Measurements from ENCODE around the gene DPP6.

DPP6 gene

GRCh38 chr7:154873500-154874121, 821.4 kb downstream of the DPP6 start:
- no peak for DNase-seq
- no peak for TF ChIP-seq GATA1 (IDR thresholded peaks at IDR 0.05; ENCODE audit: low read depth, low read length)
- no peak for TF ChIP-seq POLR2A (IDR thresholded peaks at IDR 0.05; ENCODE audit: low read length)

DNA sequence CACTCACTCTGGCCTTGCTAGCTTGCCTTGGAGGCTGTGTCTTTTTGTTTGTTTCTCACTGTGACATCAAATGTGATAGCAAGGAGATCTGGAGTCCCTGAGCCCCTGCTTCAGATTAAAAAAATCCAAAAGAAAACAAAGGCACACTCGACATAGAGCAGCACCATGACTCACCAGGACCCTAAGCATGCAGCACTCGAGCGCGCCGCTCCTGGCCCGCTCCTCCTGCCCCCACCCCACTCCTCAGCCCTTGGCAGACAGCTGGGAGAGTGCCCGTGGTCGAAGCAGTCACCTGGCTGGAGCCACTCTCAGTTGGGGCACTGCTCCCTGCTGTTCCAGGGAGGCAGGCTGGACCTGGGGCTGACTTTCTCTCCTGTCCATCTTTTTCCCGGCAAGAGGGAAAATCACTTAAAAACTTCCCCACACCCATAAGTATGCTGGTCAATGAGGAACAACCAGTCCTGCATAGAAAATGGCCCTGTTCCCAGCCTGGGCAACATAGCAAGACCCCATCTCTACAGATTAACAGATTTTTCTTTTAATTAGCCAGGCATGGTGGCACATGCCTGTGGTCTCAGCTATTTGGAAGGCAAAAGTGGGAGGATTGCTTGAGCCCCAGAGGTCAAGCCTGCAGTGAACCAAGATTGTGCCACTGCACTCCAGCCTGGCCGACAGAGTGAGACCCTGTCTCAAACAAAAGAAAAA, 822.4 kb downstream of the DPP6 start:
- no peak for TF ChIP-seq POLR2A (IDR thresholded peaks at IDR 0.05; ENCODE audit: low read length)
- no peak for TF ChIP-seq GATA1 (IDR thresholded peaks at IDR 0.05; ENCODE audit: low read depth, low read length)
- no peak for DNase-seq

DNA sequence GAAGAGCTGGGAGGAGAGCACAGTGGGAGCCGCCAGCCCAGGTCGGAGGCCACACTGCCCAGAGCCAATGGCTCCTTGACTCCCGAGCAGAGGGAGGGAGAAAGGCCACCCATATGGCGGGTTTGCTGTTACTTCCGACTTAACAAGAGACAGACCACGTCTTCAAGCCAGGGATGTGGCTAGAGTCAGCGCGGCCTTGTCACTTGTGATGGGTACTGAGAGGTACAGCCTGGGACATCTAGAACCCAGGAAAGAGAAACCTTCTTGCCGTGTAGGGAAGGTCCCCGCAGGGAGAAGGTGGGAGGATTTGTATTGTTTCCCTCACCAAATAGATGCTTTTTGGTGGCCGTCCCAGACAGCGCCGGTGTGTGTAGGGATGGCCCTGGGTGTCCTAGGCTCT, 823.1 kb downstream of the DPP6 start:
- no peak for TF ChIP-seq POLR2A (IDR thresholded peaks at IDR 0.05; ENCODE audit: low read length)
- TF ChIP-seq GATA1 (IDR thresholded peaks at IDR 0.05; ENCODE audit: low read depth, low read length): no peak
- no peak for DNase-seq

DNA sequence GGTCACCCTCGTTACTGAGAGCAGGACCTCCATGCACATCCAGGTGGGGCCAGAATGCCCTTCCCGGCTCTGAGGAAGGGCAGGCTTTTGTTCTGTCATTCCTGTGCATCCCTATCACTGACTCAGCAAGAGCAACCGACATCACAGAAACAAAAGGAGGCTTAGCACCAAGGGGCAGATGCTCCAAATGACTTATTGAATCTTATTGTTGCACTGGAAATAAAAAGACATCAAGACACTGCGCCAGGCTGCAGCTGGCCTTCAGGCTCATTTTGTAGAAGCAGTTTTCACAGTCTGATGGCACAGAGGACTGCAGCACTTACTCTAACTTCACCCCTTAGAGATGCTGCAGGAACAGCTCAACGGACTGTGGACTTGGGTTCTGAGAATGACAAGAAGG, 824.3 kb downstream of the DPP6 start:
- DNase-seq: no peak
- no peak for TF ChIP-seq GATA1 (IDR thresholded peaks at IDR 0.05; ENCODE audit: low read depth, low read length)
- TF ChIP-seq POLR2A (IDR thresholded peaks at IDR 0.05; ENCODE audit: low read length): no peak

DNA sequence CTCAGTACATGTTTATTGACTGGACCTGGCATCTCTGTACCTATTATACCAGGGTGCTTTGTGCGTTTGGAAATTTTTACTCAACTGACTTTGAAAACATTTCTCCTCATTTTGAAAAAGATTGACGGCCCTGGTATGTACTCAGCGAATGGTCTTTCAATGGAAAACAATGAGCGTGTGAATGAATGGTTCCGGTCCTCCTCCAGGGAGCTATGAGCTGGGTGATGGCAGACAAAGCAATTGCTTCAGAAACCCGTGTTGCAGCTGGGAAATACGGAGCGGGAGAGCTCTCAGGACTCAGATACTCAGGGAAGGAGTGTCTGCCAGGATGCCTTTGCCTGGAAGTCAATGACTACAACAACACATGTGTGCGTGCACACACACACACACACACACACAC, 824.8 kb downstream of the DPP6 start:
- TF ChIP-seq POLR2A (IDR thresholded peaks at IDR 0.05; ENCODE audit: low read length): no peak
- no peak for TF ChIP-seq GATA1 (IDR thresholded peaks at IDR 0.05; ENCODE audit: low read depth, low read length)
- no peak for DNase-seq

GRCh38 chr7:154879629-154880028, 827.4 kb downstream of the DPP6 start:
- no peak for DNase-seq
- TF ChIP-seq POLR2A (IDR thresholded peaks at IDR 0.05; ENCODE audit: low read length): no peak
- no peak for TF ChIP-seq GATA1 (IDR thresholded peaks at IDR 0.05; ENCODE audit: low read depth, low read length)

DNA sequence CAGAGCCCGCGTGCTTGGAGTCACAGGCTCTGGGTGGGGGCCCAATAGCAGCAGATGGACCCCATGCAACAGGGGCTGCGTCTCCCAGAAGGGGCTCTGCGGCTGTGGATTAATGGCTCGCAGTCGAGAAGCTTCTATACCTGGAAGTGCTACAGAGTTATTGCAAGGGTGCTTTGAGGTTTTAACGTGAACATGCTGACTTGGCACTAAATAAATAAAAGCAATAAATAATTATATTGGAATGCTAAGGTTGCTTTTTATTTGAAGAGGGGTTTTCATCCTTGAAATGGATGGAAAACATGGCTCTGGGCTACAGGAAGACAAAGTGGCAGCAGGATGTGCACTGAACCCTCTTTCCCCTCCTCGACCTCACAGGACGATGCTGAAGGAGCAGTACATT, 828.3 kb downstream of the DPP6 start:
- TF ChIP-seq POLR2A (IDR thresholded peaks at IDR 0.05; ENCODE audit: low read length) (no peak), GATA1 (IDR thresholded peaks at IDR 0.05; ENCODE audit: low read depth, low read length) (no peak)
- no peak for DNase-seq

DNA sequence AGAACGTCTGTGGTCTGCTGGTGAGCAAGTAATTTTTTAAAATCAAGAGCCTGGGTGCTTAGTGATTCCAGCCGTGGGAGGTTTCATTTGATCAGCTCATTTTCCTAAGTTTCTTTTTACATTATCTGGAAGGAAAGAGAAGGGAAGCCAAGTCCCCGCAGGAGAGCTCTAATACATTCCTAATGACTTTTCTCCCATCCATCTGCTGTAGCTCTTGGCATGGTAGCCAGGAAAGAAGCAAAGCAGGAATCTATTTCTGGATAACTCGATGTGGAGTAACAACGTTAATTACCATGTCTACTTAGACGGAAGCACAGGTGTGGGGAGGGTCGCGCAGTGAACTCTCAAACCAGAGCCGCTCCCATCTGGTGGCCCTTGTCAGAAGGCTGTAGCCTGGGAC, 828.8 kb downstream of the DPP6 start:
- no peak for DNase-seq
- TF ChIP-seq GATA1 (IDR thresholded peaks at IDR 0.05; ENCODE audit: low read depth, low read length) (no peak), POLR2A (IDR thresholded peaks at IDR 0.05; ENCODE audit: low read length) (no peak)

DNA sequence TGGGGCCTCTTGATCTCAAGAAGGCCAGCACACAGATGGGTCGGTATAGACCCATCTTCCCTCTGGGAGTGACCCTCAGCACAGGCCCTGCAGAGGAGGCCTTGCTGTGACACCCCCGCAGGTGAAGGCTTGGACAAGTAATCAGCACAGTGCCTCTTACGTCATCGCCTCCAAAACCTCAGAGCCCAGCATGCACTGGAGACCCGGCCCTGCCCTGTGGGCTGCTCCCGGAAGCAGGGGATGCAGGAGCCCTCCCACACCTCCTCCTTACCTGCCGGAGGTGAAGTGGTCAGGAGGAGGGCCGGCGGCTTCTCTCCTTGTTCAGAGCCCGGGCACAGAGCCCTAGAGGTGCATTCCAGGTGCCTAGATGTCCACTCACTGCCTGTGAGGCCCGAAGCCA, 829.3 kb downstream of the DPP6 start:
- no peak for DNase-seq

DNA sequence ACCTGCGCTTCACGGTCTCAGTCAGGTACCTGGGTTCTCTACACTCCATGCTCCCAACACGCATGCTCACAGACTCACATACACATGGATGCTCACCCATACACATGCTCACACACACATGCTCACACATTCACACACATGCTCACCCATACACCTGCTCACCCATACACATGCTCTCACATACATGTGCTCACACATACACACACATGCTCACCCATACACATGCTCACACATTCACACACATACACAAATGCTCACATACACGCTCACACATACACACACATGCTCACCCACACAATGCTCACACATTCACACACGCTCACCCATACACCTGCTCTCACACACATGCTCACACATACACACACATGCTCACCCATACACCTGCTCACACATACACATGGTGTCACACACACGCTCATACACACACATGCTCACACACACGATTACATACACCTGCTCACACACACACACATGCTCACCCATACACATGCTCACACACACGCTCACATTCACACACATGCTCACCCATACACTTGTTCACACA, 830.8 kb downstream of the DPP6 start:
- DNase-seq: no peak
- TF ChIP-seq POLR2A (IDR thresholded peaks at IDR 0.05; ENCODE audit: low read length) (no peak), GATA1 (IDR thresholded peaks at IDR 0.05; ENCODE audit: low read depth, low read length) (no peak)

More for the DNA sequence above, 829.3 kb downstream of the DPP6 start:
- TF ChIP-seq GATA1 (IDR thresholded peaks at IDR 0.05; ENCODE audit: low read depth, low read length) (no peak), POLR2A (IDR thresholded peaks at IDR 0.05; ENCODE audit: low read length) (no peak)

DNA sequence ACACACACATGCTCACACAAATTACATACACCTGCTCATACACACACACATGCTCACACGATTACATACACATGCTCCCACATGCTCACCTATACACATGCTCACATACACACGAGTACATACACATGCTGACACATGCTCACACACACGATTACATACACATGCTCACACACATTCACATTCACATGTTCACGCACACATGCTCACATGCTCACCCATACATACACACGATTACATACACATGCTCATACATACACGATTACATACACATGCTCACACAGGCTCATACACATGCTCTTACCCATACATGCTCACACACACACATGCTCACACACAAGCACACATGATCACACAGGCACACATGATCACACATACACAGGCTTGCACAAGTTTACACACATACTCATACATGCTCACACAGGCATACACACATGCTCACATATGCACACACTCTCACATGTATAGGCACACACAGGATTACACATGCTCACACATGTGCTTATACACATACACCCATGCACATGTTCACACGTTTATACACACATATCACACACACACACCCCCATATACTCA, 832.2 kb downstream of the DPP6 start:
- TF ChIP-seq GATA1 (IDR thresholded peaks at IDR 0.05; ENCODE audit: low read depth, low read length) (no peak), POLR2A (IDR thresholded peaks at IDR 0.05; ENCODE audit: low read length) (no peak)

GRCh38 chr7:154886591-154886990, 834.4 kb downstream of the DPP6 start:
- DNase-seq: no peak
- no peak for TF ChIP-seq GATA1 (IDR thresholded peaks at IDR 0.05; ENCODE audit: low read depth, low read length)
- no peak for TF ChIP-seq POLR2A (IDR thresholded peaks at IDR 0.05; ENCODE audit: low read length)

More for the DNA sequence above, 832.2 kb downstream of the DPP6 start:
- no peak for DNase-seq

GRCh38 chr7:154888690-154889089, 836.5 kb downstream of the DPP6 start:
- no peak for TF ChIP-seq POLR2A (IDR thresholded peaks at IDR 0.05; ENCODE audit: low read length)
- TF ChIP-seq GATA1 (IDR thresholded peaks at IDR 0.05; ENCODE audit: low read depth, low read length): no peak
- no peak for DNase-seq

GRCh38 chr7:154892459-154892858, 840.3 kb downstream of the DPP6 start:
- no peak for DNase-seq
- TF ChIP-seq POLR2A (IDR thresholded peaks at IDR 0.05; ENCODE audit: low read length) (no peak), GATA1 (IDR thresholded peaks at IDR 0.05; ENCODE audit: low read depth, low read length) (no peak)
